Liver (tissue), 2 donors: ENCODE measurements around the gene DOK3.

Experiments
- MAX ChIP-seq: IDR thresholded peaks from 2 replicates; pipeline ENCODE4 v1.6.1; 2016; ENCODE audit warnings: antibody characterized with exemption
- NR2F2 ChIP-seq: IDR thresholded peaks from 2 replicates; pipeline ENCODE4 v1.6.1; 2016; ENCODE audit warnings: antibody characterized with exemption
- SP1 ChIP-seq: IDR thresholded peaks from 2 replicates; pipeline ENCODE4 v1.6.1; 2018; ENCODE audit warnings: antibody characterized with exemption, mild to moderate bottlenecking
- donor health status: healthy.

GRCh38 chr5:177476531-177477233 is 32.9 kb downstream of the DOK3 start:
- no peak for TF ChIP-seq NR2F2
- no peak for TF ChIP-seq MAX
- no peak for TF ChIP-seq SP1
